Endothelial cell of umbilical vein (primary cell): Measurements from ENCODE around the gene NUDT21. TPM values are rescaled to one million over a fixed set of nuclear protein-coding genes. Genes with fewer than 3 reads are reported as not detected.

ENCODE experiments used
- BruUV-seq: library from RNA; stranded (reverse); fragments of 400-500 nt; replicated peaks from 2 replicates; lab custom pipeline; 2021; lab: Mats Ljungman, UMichigan
- CTCF ChIA-PET: fragments of 300-600, 350-600 bp; sonication (Branson Sonifier 250); formaldehyde crosslinking; loops from one replicate; lab custom pipeline; 2021; ENCODE audit warnings: antibody characterized with exemption, inconsistent platforms; lab: Charles Lee
- POLR2A ChIA-PET: fragments of 300-600, 350-600 bp; sonication (Branson Sonifier 250); formaldehyde crosslinking; loops from one replicate; lab custom pipeline; 2021; ENCODE audit warnings: antibody characterized with exemption, inconsistent platforms; lab: Charles Lee
- DNase-seq: peaks from one replicate; pipeline ENCODE4 v3.0.0-alpha.2; 2011; ENCODE audit warnings: low read depth, low spot score
- FAIRE-seq: peaks from 2 replicates; lab custom pipeline; 2011; peaks lifted over from hg19 to GRCh38; lab: Jason Lieb, UNC
- H2AFZ ChIP-seq: 2 replicates; pipeline ENCODE4 v1.6.0; 2012; ENCODE audit warnings: low read depth, low read length, control low read depth, inconsistent platforms
- H3K27ac ChIP-seq: 2 replicates; pipeline ENCODE4 v1.5.1; 2011; ENCODE audit warnings: low read depth, mild to moderate bottlenecking, control low read depth, low read length, moderate library complexity; ENCODE audit not compliant: insufficient read depth
- H3K27me3 ChIP-seq, 2 experiments: 2 replicates each; pipeline versions ENCODE4 v1.6.0 to v1.6.1; 2011; ENCODE audit warnings: low read length in 2 of 2, mixed read lengths in 1 of 2; ENCODE audit not compliant: control insufficient read depth in 2 of 2, insufficient read depth in 2 of 2
- H3K36me3 ChIP-seq, 2 experiments: 2 replicates in 1 of 2; 3 replicates in 1 of 2; pipeline ENCODE4 v1.5.1; 2011; ENCODE audit warnings: low read length in 2 of 2, mild to moderate bottlenecking in 1 of 2, moderate library complexity in 1 of 2; ENCODE audit not compliant: control insufficient read depth in 2 of 2, insufficient read depth in 2 of 2; ENCODE audit errors: extremely low read depth in 1 of 2
- H3K4me1 ChIP-seq: 3 replicates; pipeline ENCODE4 v1.5.1; 2011; ENCODE audit warnings: mild to moderate bottlenecking, low read length; ENCODE audit not compliant: control insufficient read depth, insufficient read depth; ENCODE audit errors: extremely low read depth
- H3K4me2 ChIP-seq: 2 replicates; pipeline ENCODE4 v1.6.1; 2011; ENCODE audit warnings: low read length, control low read depth, mixed read lengths; ENCODE audit not compliant: insufficient read depth
- H3K4me3 ChIP-seq, 3 experiments: fragments of 200-600 bp in 1 of 3; sonication (generic), shearing (Covaris generic) in 1 of 3; replicated peaks in 1 of 3; 2 replicates each; pipeline ENCODE4 v1.5.1; 2011 to 2016; ENCODE audit warnings: control low read depth in 3 of 3, low read length in 3 of 3, mild to moderate bottlenecking in 2 of 3, inconsistent platforms in 1 of 3, low read depth in 1 of 3, moderate library complexity in 1 of 3; ENCODE audit not compliant: insufficient read depth in 1 of 3
- H3K79me2 ChIP-seq: 2 replicates; pipeline ENCODE4 v1.6.0; 2012; ENCODE audit warnings: low read length, inconsistent platforms; ENCODE audit not compliant: control insufficient read depth, insufficient read depth
- H3K9ac ChIP-seq: replicated peaks from 2 replicates; pipeline ENCODE3; 2011; ENCODE audit warnings: low read length, control low read depth; ENCODE audit not compliant: insufficient read depth; ENCODE audit errors: extremely low read depth
- H3K9me1 ChIP-seq: replicated peaks from 3 replicates; pipeline ENCODE4 v1.6.0; 2011; ENCODE audit warnings: mild to moderate bottlenecking, low read length; ENCODE audit not compliant: control insufficient read depth, insufficient read depth; ENCODE audit errors: extremely low read depth
- H3K9me3 ChIP-seq: replicated peaks from 2 replicates; pipeline ENCODE4 v1.5.1; 2012; ENCODE audit warnings: low read length, inconsistent platforms; ENCODE audit not compliant: control insufficient read depth, insufficient read depth
- H4K20me1 ChIP-seq: replicated peaks from 2 replicates; pipeline ENCODE3; 2011; ENCODE audit warnings: mild to moderate bottlenecking, low read length; ENCODE audit not compliant: control insufficient read depth, insufficient read depth; ENCODE audit errors: extremely low read depth
- CTCF ChIP-seq, 2 donors: IDR thresholded peaks; 1 replicate in 1 of 2; 2 replicates in 1 of 2; pipeline ENCODE4 v1.5.1; 2011; ENCODE audit warnings: low read length in 2 of 2, mild to moderate bottlenecking in 2 of 2, moderate library complexity in 2 of 2, control low read depth in 1 of 2, inconsistent platforms in 1 of 2, low read depth in 1 of 2; ENCODE audit not compliant: insufficient read depth in 1 of 2; ENCODE audit errors: extremely low read depth in 1 of 2
- EZH2 ChIP-seq: IDR thresholded peaks from 2 replicates; pipeline ENCODE4 v1.6.1; 2012; ENCODE audit warnings: borderline replicate concordance, low read depth, mild to moderate bottlenecking, moderate library complexity, low read length, inconsistent platforms; ENCODE audit not compliant: severe bottlenecking
- FOS ChIP-seq: IDR thresholded peaks from 2 replicates; pipeline ENCODE4 v1.6.1; 2011; ENCODE audit warnings: mild to moderate bottlenecking, low read length, moderate library complexity, borderline replicate concordance; ENCODE audit not compliant: insufficient read depth
- GATA2 ChIP-seq: IDR thresholded peaks from 2 replicates; pipeline ENCODE4 v1.7.0; 2011; ENCODE audit warnings: low read depth, mild to moderate bottlenecking, moderate library complexity, mixed read lengths, low read length; ENCODE audit not compliant: insufficient read length, insufficient read depth
- JUN ChIP-seq: IDR thresholded peaks from 2 replicates; pipeline ENCODE4 v1.6.1; 2011; ENCODE audit warnings: borderline replicate concordance, low read depth; ENCODE audit not compliant: insufficient read length, insufficient read depth
- MAX ChIP-seq: IDR thresholded peaks from 2 replicates; pipeline ENCODE4 v1.6.1; 2011; ENCODE audit not compliant: insufficient read depth, insufficient read length
- MYC ChIP-seq: IDR thresholded peaks from one replicate; pipeline ENCODE4 v1.6.1; 2011; ENCODE audit warnings: mild to moderate bottlenecking, low read depth, low read length
- POLR2A ChIP-seq: IDR thresholded peaks from 2 replicates; pipeline ENCODE4 v1.6.1; 2012; ENCODE audit warnings: low read depth, mild to moderate bottlenecking, control low read depth, low read length
- POLR2AphosphoS5 ChIP-seq: IDR thresholded peaks from 2 replicates; pipeline ENCODE4 v1.6.1; 2012; ENCODE audit warnings: low read depth, mild to moderate bottlenecking, control low read depth, low read length, moderate library complexity; ENCODE audit not compliant: insufficient read depth
- dilution Hi-C: fragments of 300-500 bp; cut with MboI; formaldehyde crosslinking; loops from one replicate; pipeline ENCODE4 v1.15.0; 2019; ENCODE audit warnings: low sequenced_read_pairs; ENCODE audit not compliant: extremely low pct_ligation_motif_present
- intact Hi-C: fragments of 100-400 bp; cut with micrococcal nuclease; formaldehyde crosslinking; loops from one replicate; pipeline ENCODE4 v1.10.0; 2022
- polyA plus RNA-seq, 4 experiments: library from polyadenylated mRNA; depleted of rRNA in 3 of 4; stranded (reverse) in 3 of 4; unstranded in 1 of 4; fragments of >200 nt; gene quantifications; 2 replicates each; pipeline versions ENCODE4 v1.2.1 to v1.2.3, GENCODE V29; 2011 to 2012; ENCODE audit warnings: missing spikeins in 1 of 4
- total RNA-seq: library from RNA; stranded (reverse); gene quantifications from 2 replicates; pipeline ENCODE4 v1.2.3, GENCODE V29; 2021

Gene NUDT21
- total and polyA plus RNA-seq, 2 donors (not counting 3 experiments of a cell fraction or from before 2014, with no cell fraction given) = 56.4 to 158 TPM

DNA sequence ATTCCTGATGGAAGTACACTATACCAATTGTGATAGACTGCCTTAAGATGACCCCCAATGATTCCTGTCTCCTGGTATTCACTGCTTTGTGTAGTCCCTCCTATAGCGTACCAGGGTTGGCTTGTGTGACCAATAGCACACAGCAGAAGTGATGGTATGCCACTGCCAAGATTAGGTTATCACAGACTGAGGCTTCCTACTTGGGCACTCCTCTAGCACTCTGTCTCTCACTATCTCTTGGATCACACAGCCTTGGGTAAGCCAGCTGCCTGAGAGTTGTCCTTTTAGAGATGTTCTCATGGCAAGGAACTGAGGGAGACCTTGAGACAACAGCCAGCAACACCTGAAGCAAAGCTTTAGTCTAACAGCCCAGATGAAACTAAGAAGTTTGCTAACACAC is 13.1 kb downstream of the NUDT21 start:
- POLR2A ChIA-PET = no interaction called here

More for the DNA sequence above, 13.1 kb downstream of the NUDT21 start:
- DNase-seq (no peak), FAIRE-seq (no peak)
- CTCF ChIA-PET = interaction anchor here (1.7 kb wide), 1 partner anchor 163 kb away, joined by 4 read pairs; no protein-coding TSS in a partner anchor
- H3K79me2 ChIP-seq = peaks cover 5% of the 10 kb centered on the region
- no TSS peak for BruUV-seq
- peaks cover 6 to 13% of the 10 kb centered on the region in 2 experiments for H3K36me3 ChIP-seq
- TF ChIP-seq POLR2A = no peak
- TF ChIP-seq CTCF (IDR thresholded peaks at IDR 0.05; ENCODE audit: extremely low read depth in 1 of 2, insufficient read depth in 1 of 2, low read depth in 1 of 2, low read length in 2 of 2) = no peak
- TF ChIP-seq MAX = no peak
- TF ChIP-seq MYC = no peak
- TF ChIP-seq EZH2 = no peak
- TF ChIP-seq FOS = no peak
- TF ChIP-seq POLR2AphosphoS5 = no peak
- no peak for TF ChIP-seq GATA2
- no peak for TF ChIP-seq JUN
- H3K4me1 ChIP-seq = no peaks in the 10 kb centered on the region
- no peaks in the 10 kb centered on the region for H3K27me3 ChIP-seq
- no peak overlapping the region for H3K4me2 ChIP-seq
- no peak overlapping the region for H3K27ac ChIP-seq
- no peaks in the 10 kb centered on the region for H3K9me1 ChIP-seq
- no peaks in the 10 kb centered on the region for H3K9me3 ChIP-seq
- no peaks in the 10 kb centered on the region for H4K20me1 ChIP-seq
- intact Hi-C loops = no loop called here
- dilution Hi-C loops = no loop called here
- no peak overlapping the region for H2AFZ ChIP-seq
- no peak overlapping the region for H3K4me3 ChIP-seq
- H3K9ac ChIP-seq = no peak overlapping the region
